ENCODE measurements around the gene RUVBL1.

- TF ChIP-seq CTCF (IDR thresholded peaks at IDR 0.05; ENCODE audit: low read depth, low read length) = no peak
- TF ChIP-seq EZH2phosphoT487 (IDR thresholded peaks at IDR 0.05; ENCODE audit: low read depth) = no peak
Observed at GRCh38 chr3:128051837-128052594, 71.6 kb downstream of the RUVBL1 start, which contains the start of gene SEC61A1.
